Measurements from ENCODE around the gene CPTP.

Gene CPTP

GRCh38 chr1:1334835-1335234 is 10.2 kb downstream of the CPTP start:
- peak; percentile 63 for DNase-seq
- H2AK5ac ChIP-seq (ENCODE audit: low read length): no peak overlapping the region
- H2BK15ac ChIP-seq (replicated peaks; ENCODE audit: low read depth): no peak overlapping the region
- H3K56ac ChIP-seq (ENCODE audit: low read length): no peak overlapping the region
- no peak overlapping the region for H3K4me3 ChIP-seq (ENCODE audit: low read length)
- no peak overlapping the region for H4K8ac ChIP-seq (ENCODE audit: low read depth, low read length)
- H4K5ac ChIP-seq (ENCODE audit: low read length): no peak overlapping the region
- no peak overlapping the region for H3K4me2 ChIP-seq (ENCODE audit: low read length)
- no peak overlapping the region for H3K9ac ChIP-seq (ENCODE audit: low read length)
- H3K23ac ChIP-seq (ENCODE audit: low read length): no peak overlapping the region
- H2BK120ac ChIP-seq (ENCODE audit: low read depth, low read length): no peak overlapping the region
- H3K27me3 ChIP-seq (ENCODE audit: insufficient read depth, low read length, poor library complexity): no peaks in the 10 kb centered on the region
- no peak overlapping the region for H2BK5ac ChIP-seq (ENCODE audit: low read length)
- no peak overlapping the region for H3K18ac ChIP-seq (ENCODE audit: low read length)
- H3K4ac ChIP-seq (ENCODE audit: low read depth, low read length): no peak overlapping the region
- H3K27ac ChIP-seq (ENCODE audit: low read depth, low read length): no peak overlapping the region
- WGBS (ENCODE audit: extremely low coverage, insufficient coverage, low lambda C conversion rate): no CpG with 5 or more reads among the region's 11 CpGs
- H3K4me1 ChIP-seq (ENCODE audit: control insufficient read depth, low read depth, low read length): no peaks in the 10 kb centered on the region
- H3K79me1 ChIP-seq (ENCODE audit: low read length): no peaks in the 10 kb centered on the region
- H3K79me2 ChIP-seq (ENCODE audit: control insufficient read depth, insufficient read depth, low read length): no peaks in the 10 kb centered on the region
- no peaks in the 10 kb centered on the region for H3K36me3 ChIP-seq (ENCODE audit: control insufficient read depth, insufficient read depth, low read length)

- no peak overlapping the region for H3K27ac ChIP-seq (ENCODE audit: low read depth, low read length)
- no peak overlapping the region for H2BK120ac ChIP-seq (ENCODE audit: low read depth, low read length)
- H3K56ac ChIP-seq (ENCODE audit: low read length): no peak overlapping the region
- H4K5ac ChIP-seq (ENCODE audit: low read length): no peak overlapping the region
- H3K27me3 ChIP-seq (ENCODE audit: insufficient read depth, low read length, poor library complexity): no peaks in the 10 kb centered on the region
- H3K18ac ChIP-seq (ENCODE audit: low read length): no peak overlapping the region
- no peak overlapping the region for H3K23ac ChIP-seq (ENCODE audit: low read length)
- no peak overlapping the region for H4K8ac ChIP-seq (ENCODE audit: low read depth, low read length)
- H2AK5ac ChIP-seq (ENCODE audit: low read length): no peak overlapping the region
- H2BK5ac ChIP-seq (ENCODE audit: low read length): no peak overlapping the region
- no peak overlapping the region for H3K9ac ChIP-seq (ENCODE audit: low read length)
- no peaks in the 10 kb centered on the region for H3K79me1 ChIP-seq (ENCODE audit: low read length)
- H3K4me2 ChIP-seq (ENCODE audit: low read length): no peak overlapping the region
- DNase-seq: no peak
- H3K79me2 ChIP-seq (ENCODE audit: control insufficient read depth, insufficient read depth, low read length): no peaks in the 10 kb centered on the region
- H3K4ac ChIP-seq (ENCODE audit: low read depth, low read length): no peak overlapping the region
- H3K36me3 ChIP-seq (ENCODE audit: control insufficient read depth, insufficient read depth, low read length): no peaks in the 10 kb centered on the region
- H2BK15ac ChIP-seq (replicated peaks; ENCODE audit: low read depth): no peak overlapping the region
- H3K4me3 ChIP-seq (ENCODE audit: low read length): no peak overlapping the region
- H3K4me1 ChIP-seq (ENCODE audit: control insufficient read depth, low read depth, low read length): no peaks in the 10 kb centered on the region
- WGBS (ENCODE audit: extremely low coverage, insufficient coverage, low lambda C conversion rate): no CpG with 5 or more reads among the region's 16 CpGs
These were observed 10.7 kb downstream of the CPTP start for GRCh38 chr1:1335283-1335682.

- Histone ChIP-seq H3K9ac (ENCODE audit: low read length) (no peak overlapping the region), H3K79me1 (ENCODE audit: low read length) (no peaks in the 10 kb centered on the region), H3K4ac (ENCODE audit: low read depth, low read length) (no peak overlapping the region), H3K18ac (ENCODE audit: low read length) (no peak overlapping the region), H2AK5ac (ENCODE audit: low read length) (no peak overlapping the region), H2BK120ac (ENCODE audit: low read depth, low read length) (no peak overlapping the region), H3K27me3 (ENCODE audit: insufficient read depth, low read length, poor library complexity) (no peaks in the 10 kb centered on the region), H3K4me2 (ENCODE audit: low read length) (no peak overlapping the region), H3K4me1 (ENCODE audit: control insufficient read depth, low read depth, low read length) (no peaks in the 10 kb centered on the region), H2BK5ac (ENCODE audit: low read length) (no peak overlapping the region), H3K56ac (ENCODE audit: low read length) (no peak overlapping the region), H3K79me2 (ENCODE audit: control insufficient read depth, insufficient read depth, low read length) (no peaks in the 10 kb centered on the region), H4K5ac (ENCODE audit: low read length) (no peak overlapping the region), H2BK15ac (replicated peaks; ENCODE audit: low read depth) (no peak overlapping the region), H3K23ac (ENCODE audit: low read length) (no peak overlapping the region), H3K4me3 (ENCODE audit: low read length) (no peak overlapping the region), H3K27ac (ENCODE audit: low read depth, low read length) (no peak overlapping the region), H4K8ac (ENCODE audit: low read depth, low read length) (no peak overlapping the region), H3K36me3 (ENCODE audit: control insufficient read depth, insufficient read depth, low read length) (peaks cover 2% of the 10 kb centered on the region)
- no peak for DNase-seq
- no CpG with 5 or more reads among the region's 21 CpGs for WGBS (ENCODE audit: extremely low coverage, insufficient coverage, low lambda C conversion rate)
These were observed 11.2 kb downstream of the CPTP start for GRCh38 chr1:1335792-1336248.

GRCh38 chr1:1336446-1336845 is 11.8 kb downstream of the CPTP start:
- Histone ChIP-seq H3K4me1 (ENCODE audit: control insufficient read depth, low read depth, low read length) (no peaks in the 10 kb centered on the region), H2AK5ac (ENCODE audit: low read length) (no peak overlapping the region), H3K36me3 (ENCODE audit: control insufficient read depth, insufficient read depth, low read length) (peaks cover 6% of the 10 kb centered on the region), H3K4ac (ENCODE audit: low read depth, low read length) (no peak overlapping the region), H3K79me1 (ENCODE audit: low read length) (no peaks in the 10 kb centered on the region), H2BK5ac (ENCODE audit: low read length) (no peak overlapping the region), H3K27ac (ENCODE audit: low read depth, low read length) (no peak overlapping the region), H3K56ac (ENCODE audit: low read length) (no peak overlapping the region), H3K4me3 (ENCODE audit: low read length) (no peak overlapping the region), H2BK120ac (ENCODE audit: low read depth, low read length) (no peak overlapping the region), H4K8ac (ENCODE audit: low read depth, low read length) (no peak overlapping the region), H4K5ac (ENCODE audit: low read length) (no peak overlapping the region), H3K79me2 (ENCODE audit: control insufficient read depth, insufficient read depth, low read length) (no peaks in the 10 kb centered on the region), H3K27me3 (ENCODE audit: insufficient read depth, low read length, poor library complexity) (no peaks in the 10 kb centered on the region), H3K23ac (ENCODE audit: low read length) (no peak overlapping the region), H2BK15ac (replicated peaks; ENCODE audit: low read depth) (no peak overlapping the region), H3K18ac (ENCODE audit: low read length) (no peak overlapping the region), H3K4me2 (ENCODE audit: low read length) (no peak overlapping the region), H3K9ac (ENCODE audit: low read length) (no peak overlapping the region)
- no CpG with 5 or more reads among the region's 26 CpGs for WGBS (ENCODE audit: extremely low coverage, insufficient coverage, low lambda C conversion rate)
- no peak for DNase-seq

- Histone ChIP-seq H3K4me2 (ENCODE audit: low read length) (no peak overlapping the region), H3K27me3 (ENCODE audit: insufficient read depth, low read length, poor library complexity) (no peaks in the 10 kb centered on the region), H4K5ac (ENCODE audit: low read length) (no peak overlapping the region), H3K4ac (ENCODE audit: low read depth, low read length) (no peak overlapping the region), H2BK5ac (ENCODE audit: low read length) (no peak overlapping the region), H3K79me2 (ENCODE audit: control insufficient read depth, insufficient read depth, low read length) (no peaks in the 10 kb centered on the region), H3K4me1 (ENCODE audit: control insufficient read depth, low read depth, low read length) (no peaks in the 10 kb centered on the region), H2BK15ac (replicated peaks; ENCODE audit: low read depth) (no peak overlapping the region), H3K56ac (ENCODE audit: low read length) (no peak overlapping the region), H2AK5ac (ENCODE audit: low read length) (no peak overlapping the region), H2BK120ac (ENCODE audit: low read depth, low read length) (no peak overlapping the region), H4K8ac (ENCODE audit: low read depth, low read length) (no peak overlapping the region), H3K79me1 (ENCODE audit: low read length) (no peaks in the 10 kb centered on the region), H3K27ac (ENCODE audit: low read depth, low read length) (no peak overlapping the region), H3K18ac (ENCODE audit: low read length) (no peak overlapping the region), H3K9ac (ENCODE audit: low read length) (no peak overlapping the region), H3K4me3 (ENCODE audit: low read length) (no peak overlapping the region), H3K23ac (ENCODE audit: low read length) (no peak overlapping the region), H3K36me3 (ENCODE audit: control insufficient read depth, insufficient read depth, low read length) (peaks cover 7% of the 10 kb centered on the region)
- WGBS (ENCODE audit: extremely low coverage, insufficient coverage, low lambda C conversion rate): no CpG with 5 or more reads among the region's 32 CpGs
- DNase-seq: no peak
These were observed 12.6 kb downstream of the CPTP start for GRCh38 chr1:1336931-1337792.

GRCh38 chr1:1337793-1338147 is 13.2 kb downstream of the CPTP start:
- no peak overlapping the region for H2BK120ac ChIP-seq (ENCODE audit: low read depth, low read length)
- H2BK5ac ChIP-seq (ENCODE audit: low read length): no peak overlapping the region
- no peak overlapping the region for H2BK15ac ChIP-seq (replicated peaks; ENCODE audit: low read depth)
- no peak overlapping the region for H3K27ac ChIP-seq (ENCODE audit: low read depth, low read length)
- H4K5ac ChIP-seq (ENCODE audit: low read length): no peak overlapping the region
- DNase-seq: no peak
- H3K56ac ChIP-seq (ENCODE audit: low read length): no peak overlapping the region
- no CpG with 5 or more reads among the region's 18 CpGs for WGBS (ENCODE audit: extremely low coverage, insufficient coverage, low lambda C conversion rate)
- no peaks in the 10 kb centered on the region for H3K27me3 ChIP-seq (ENCODE audit: insufficient read depth, low read length, poor library complexity)
- no peak overlapping the region for H3K4me3 ChIP-seq (ENCODE audit: low read length)
- H3K4ac ChIP-seq (ENCODE audit: low read depth, low read length): no peak overlapping the region
- no peak overlapping the region for H3K23ac ChIP-seq (ENCODE audit: low read length)
- H3K4me2 ChIP-seq (ENCODE audit: low read length): no peak overlapping the region
- no peak overlapping the region for H3K18ac ChIP-seq (ENCODE audit: low read length)
- H3K79me1 ChIP-seq (ENCODE audit: low read length): no peaks in the 10 kb centered on the region
- no peak overlapping the region for H2AK5ac ChIP-seq (ENCODE audit: low read length)
- H4K8ac ChIP-seq (ENCODE audit: low read depth, low read length): no peak overlapping the region
- peaks cover 7% of the 10 kb centered on the region for H3K36me3 ChIP-seq (ENCODE audit: control insufficient read depth, insufficient read depth, low read length)
- no peak overlapping the region for H3K9ac ChIP-seq (ENCODE audit: low read length)
- H3K4me1 ChIP-seq (ENCODE audit: control insufficient read depth, low read depth, low read length): no peaks in the 10 kb centered on the region
- no peaks in the 10 kb centered on the region for H3K79me2 ChIP-seq (ENCODE audit: control insufficient read depth, insufficient read depth, low read length)

Measured in mesendoderm (in vitro differentiated cells).